GM10847 (cell line): ENCODE measurements around the gene BEST3.

Experiments used
- POLR2A ChIP-seq: IDR thresholded peaks from 2 replicates; pipeline ENCODE4 v1.6.1; 2011; ENCODE audit not compliant: insufficient read length; ENCODE audit errors: extremely low read depth

Gene BEST3

DNA sequence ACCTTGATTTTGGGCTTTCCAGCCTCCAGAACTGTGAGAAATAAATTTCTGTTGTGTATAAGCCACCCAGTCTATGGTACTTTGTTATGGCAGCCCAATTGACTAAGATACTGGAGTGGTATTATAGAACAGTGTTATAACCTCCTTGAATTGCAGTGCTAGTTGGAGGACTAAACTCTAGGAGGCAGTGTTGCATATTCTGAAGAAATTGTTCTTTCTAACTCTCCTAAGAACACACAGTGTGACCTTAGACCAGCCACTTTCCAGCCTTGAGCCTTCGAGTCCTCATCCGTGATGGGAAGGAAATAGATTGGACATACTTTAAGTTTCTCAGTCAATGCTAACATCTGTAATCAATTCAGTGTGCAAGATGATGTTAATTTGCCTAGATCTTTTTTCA lies 66.0 kb downstream of the BEST3 start:
- TF ChIP-seq POLR2A, result no peak

DNA sequence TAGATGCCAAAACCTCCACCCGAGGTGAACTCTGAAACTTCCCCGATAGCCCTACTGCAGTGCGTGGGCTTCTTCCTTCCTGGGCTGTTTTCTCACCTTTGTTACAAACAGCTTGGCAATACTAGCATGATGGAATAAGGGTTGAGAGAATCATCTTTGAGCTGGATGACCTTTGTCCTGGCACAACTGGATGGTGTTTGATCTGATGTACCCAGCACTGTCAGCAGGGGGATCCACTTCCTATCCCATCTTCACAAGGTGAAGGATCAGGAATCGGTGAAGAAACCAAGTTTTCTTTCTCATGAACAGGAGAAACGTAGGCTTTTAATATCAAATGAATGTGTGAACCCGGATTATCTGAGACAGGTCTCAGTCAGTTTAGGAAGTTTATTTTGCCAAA lies 68.9 kb downstream of the BEST3 start:
- no peak for TF ChIP-seq POLR2A

DNA sequence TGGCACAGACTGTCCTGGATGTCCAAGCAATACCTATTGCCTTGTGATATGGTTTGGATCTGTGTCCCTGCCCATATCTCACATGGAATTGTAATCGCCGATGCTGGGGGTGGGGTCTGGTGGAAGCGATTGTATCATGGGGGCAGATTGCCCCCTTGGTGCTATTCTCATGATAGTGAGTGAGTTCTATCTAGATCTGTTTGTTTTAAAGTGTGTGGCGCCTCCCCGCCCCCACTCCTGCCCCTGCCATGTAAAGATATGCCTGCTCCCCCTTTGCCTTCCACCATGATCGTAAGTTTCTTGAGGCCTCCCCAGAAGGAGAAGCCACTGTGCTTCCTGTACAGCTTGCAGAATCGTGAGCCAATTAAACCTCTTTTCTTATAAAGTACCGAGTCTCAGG lies 71.6 kb downstream of the BEST3 start:
- TF ChIP-seq POLR2A, result no peak

DNA sequence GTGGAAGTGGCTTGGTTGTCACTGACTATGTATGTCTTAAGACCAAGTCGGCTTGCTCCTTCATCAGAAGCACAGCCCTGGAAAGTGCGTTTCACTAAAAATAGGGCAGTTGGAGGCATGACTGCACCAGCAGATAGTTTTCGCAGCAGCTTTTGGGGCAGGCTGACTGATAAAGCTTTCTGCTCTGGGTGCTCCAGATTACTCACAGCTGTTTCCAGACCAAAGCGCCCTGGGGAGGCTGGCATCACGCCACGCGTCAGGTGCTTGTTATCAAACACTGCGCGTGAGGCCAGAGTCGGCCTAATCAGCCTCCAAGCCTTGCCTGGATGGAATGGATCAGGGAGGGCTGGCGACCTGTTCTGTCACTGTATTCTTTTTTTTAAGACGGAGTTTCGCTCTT lies 75.1 kb downstream of the BEST3 start:
- no peak for TF ChIP-seq POLR2A

DNA sequence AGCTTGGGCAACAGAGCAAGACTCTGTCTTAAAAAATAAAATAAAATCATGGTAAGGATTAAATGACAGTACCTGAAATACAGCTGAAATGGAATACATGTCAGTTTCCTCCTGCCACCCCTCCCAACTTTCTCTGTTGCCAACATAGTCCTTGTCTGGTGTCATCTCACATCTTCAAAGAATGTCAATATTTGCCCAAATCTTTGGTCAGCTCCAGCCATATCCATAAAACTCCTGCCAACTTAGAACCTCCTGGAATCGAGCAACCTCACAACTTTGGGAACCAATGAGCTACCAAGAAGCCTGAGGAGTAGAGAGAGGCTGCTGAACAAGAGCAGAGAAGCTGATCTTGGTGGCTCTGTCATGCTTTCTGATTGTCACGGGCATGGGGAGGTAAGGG lies 77.6 kb downstream of the BEST3 start:
- TF ChIP-seq POLR2A, result no peak

GRCh38 chr12:69620921-69621320 lies 78.2 kb downstream of the BEST3 start:
- TF ChIP-seq POLR2A, result no peak

GRCh38 chr12:69620077-69620476 lies 79.0 kb downstream of the BEST3 start:
- TF ChIP-seq POLR2A, result no peak

- TF ChIP-seq POLR2A, result no peak
Observed at GRCh38 chr12:69619050-69619449, 80.1 kb downstream of the BEST3 start.

GRCh38 chr12:69616025-69616424 lies 83.1 kb downstream of the BEST3 start:
- no peak for TF ChIP-seq POLR2A

- no peak for TF ChIP-seq POLR2A
Observed at GRCh38 chr12:69613351-69613750, 85.8 kb downstream of the BEST3 start.

DNA sequence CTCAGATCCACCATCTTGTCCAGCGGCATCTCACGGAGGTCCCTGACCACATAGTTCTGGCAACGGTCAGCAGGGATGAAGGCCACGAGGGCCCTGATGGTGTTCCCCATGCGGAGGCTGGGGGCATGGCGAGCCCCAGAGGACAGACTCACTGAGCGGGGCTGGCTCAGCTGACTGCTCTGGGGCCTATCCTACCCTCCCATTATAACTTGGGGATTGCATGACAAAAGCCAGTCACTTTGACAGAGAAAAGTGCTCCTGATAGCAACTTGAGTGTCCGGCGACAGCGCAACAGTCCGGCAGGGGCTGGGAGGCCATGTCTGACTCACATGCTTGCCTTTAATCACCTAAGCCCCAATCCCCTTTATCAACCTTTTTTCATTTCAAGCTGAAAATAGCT lies 88.4 kb downstream of the BEST3 start, which contains the start of gene LRRC10:
LRRC10 (minus strand) TSS at position 179 of the 400 bp plus-strand sequence; CDS start at position 110, 69 bp downstream.
- no peak for TF ChIP-seq POLR2A

DNA sequence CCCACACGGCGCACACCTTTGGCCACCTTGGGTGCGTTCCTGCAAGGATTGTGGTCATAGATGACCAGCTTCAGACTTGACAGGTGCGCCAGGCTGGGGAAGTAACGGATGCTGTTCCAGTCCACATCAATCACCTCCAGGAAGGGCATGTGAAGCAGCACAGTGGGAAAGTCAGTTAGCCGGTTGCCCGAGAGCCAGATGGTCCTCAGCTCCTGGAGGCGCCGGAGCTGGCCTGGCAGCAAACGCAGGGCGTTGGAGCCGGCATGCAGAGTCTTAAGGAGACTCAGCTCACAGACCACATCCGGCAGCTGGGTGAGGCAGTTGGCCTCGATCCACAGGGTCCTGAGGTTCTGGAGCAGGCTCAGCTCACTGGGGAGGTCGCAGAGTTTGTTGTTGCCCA lies 89.0 kb downstream of the BEST3 start:
- no peak for TF ChIP-seq POLR2A

- no peak for TF ChIP-seq POLR2A
Observed at GRCh38 chr12:69608114-69608513, 91.0 kb downstream of the BEST3 start.
